ENCODE results near the gene TMEM150B.
"Not testable (repeated sequence)": the region's sequence is repeated elsewhere in the genome, so short reads cannot be mapped to it uniquely, and the experiment has no call there.

TMEM150B gene

GRCh38 chr19:55329791-55330190 is 4.7 kb upstream of the TMEM150B start:
- H3K27ac Mint-ChIP-seq, H3K4me1 Mint-ChIP-seq, DNase-seq, CTCF ChIA-PET, H3K36me3 Mint-ChIP-seq, H3K4me3 Mint-ChIP-seq, H3K9me3 Mint-ChIP-seq: not testable (repeated sequence)
- H3K27me3 Mint-ChIP-seq = peaks cover 37% of the 10 kb centered on the region

GRCh38 chr19:55328774-55329318 is 3.7 kb upstream of the TMEM150B start:
- not testable (repeated sequence) for H3K4me1 Mint-ChIP-seq, H3K36me3 Mint-ChIP-seq, DNase-seq, H3K27ac Mint-ChIP-seq, H3K9me3 Mint-ChIP-seq, H3K4me3 Mint-ChIP-seq
- peaks cover 40% of the 10 kb centered on the region for H3K27me3 Mint-ChIP-seq
- CTCF ChIA-PET = interaction anchor here (1.1 kb wide), 1 partner anchor 27 kb away, joined by 3 read pairs; no protein-coding TSS in a partner anchor

GRCh38 chr19:55324662-55325061 is 479 bp downstream of the TMEM150B start:
- H3K4me1 Mint-ChIP-seq = peaks cover 11% of the 10 kb centered on the region
- H3K36me3 Mint-ChIP-seq = no peaks in the 10 kb centered on the region
- CTCF ChIA-PET = no interaction called here
- no peaks in the 10 kb centered on the region for H3K9me3 Mint-ChIP-seq
- H3K27ac Mint-ChIP-seq = no peak overlapping the region
- H3K4me3 Mint-ChIP-seq = no peak overlapping the region
- DNase-seq = no peak
- peaks cover 55% of the 10 kb centered on the region for H3K27me3 Mint-ChIP-seq

GRCh38 chr19:55322204-55322885 is 2.8 kb downstream of the TMEM150B start:
- H3K4me1 Mint-ChIP-seq = peaks cover 11% of the 10 kb centered on the region
- no peaks in the 10 kb centered on the region for H3K36me3 Mint-ChIP-seq
- no peak for DNase-seq
- H3K4me3 Mint-ChIP-seq = no peak overlapping the region
- no peak overlapping the region for H3K27ac Mint-ChIP-seq
- peaks cover 50% of the 10 kb centered on the region for H3K27me3 Mint-ChIP-seq
- CTCF ChIA-PET = interaction anchor here (1.0 to 1.7 kb wide), 3 partner anchors 19 to 96 kb away, joined by 3 to 5 read pairs (median 5); no protein-coding TSS in a partner anchor
- H3K9me3 Mint-ChIP-seq = no peaks in the 10 kb centered on the region

GRCh38 chr19:55321466-55322137 is 3.5 kb downstream of the TMEM150B start:
- Mint-ChIP-seq H3K9me3 (no peaks in the 10 kb centered on the region), H3K4me3 (no peak overlapping the region), H3K27me3 (peaks cover 52% of the 10 kb centered on the region), H3K36me3 (no peaks in the 10 kb centered on the region), H3K4me1 (peaks cover 11% of the 10 kb centered on the region), H3K27ac (no peak overlapping the region)
- DNase-seq = no peak
- CTCF ChIA-PET = interaction anchor here (0.7 to 1.7 kb wide), 3 partner anchors 16 to 29 kb away, joined by 3 to 5 read pairs (median 4); no protein-coding TSS in a partner anchor

- H3K36me3 Mint-ChIP-seq = no peaks in the 10 kb centered on the region
- no peak overlapping the region for H3K4me3 Mint-ChIP-seq
- CTCF ChIA-PET = interaction anchor here (0.6 to 1.7 kb wide), 5 partner anchors 10 to 29 kb away, joined by 3 to 5 read pairs (median 4); no protein-coding TSS in a partner anchor
- H3K4me1 Mint-ChIP-seq = peaks cover 11% of the 10 kb centered on the region
- no peak overlapping the region for H3K27ac Mint-ChIP-seq
- no peak for DNase-seq
- no peaks in the 10 kb centered on the region for H3K9me3 Mint-ChIP-seq
- peaks cover 46% of the 10 kb centered on the region for H3K27me3 Mint-ChIP-seq
Measured at GRCh38 chr19:55320844-55321419, 4.2 kb downstream of the TMEM150B start.

GRCh38 chr19:55319785-55320184 is 5.4 kb downstream of the TMEM150B start:
- no peaks in the 10 kb centered on the region for H3K9me3 Mint-ChIP-seq
- no peak overlapping the region for H3K4me3 Mint-ChIP-seq
- no peaks in the 10 kb centered on the region for H3K36me3 Mint-ChIP-seq
- no peak for DNase-seq
- peaks cover 7% of the 10 kb centered on the region for H3K4me1 Mint-ChIP-seq
- peaks cover 42% of the 10 kb centered on the region for H3K27me3 Mint-ChIP-seq
- no peak overlapping the region for H3K27ac Mint-ChIP-seq
- CTCF ChIA-PET = interaction anchor here (1.6 kb wide), 1 partner anchor 18 kb away, joined by 4 read pairs; no protein-coding TSS in a partner anchor

GRCh38 chr19:55316646-55317045 is 8.5 kb downstream of the TMEM150B start:
- Mint-ChIP-seq H3K9me3 (no peaks in the 10 kb centered on the region), H3K4me3 (no peak overlapping the region), H3K36me3 (no peaks in the 10 kb centered on the region), H3K27ac (no peak overlapping the region), H3K27me3 (peaks cover 21% of the 10 kb centered on the region), H3K4me1 (peaks cover under 1% of the 10 kb centered on the region)
- CTCF ChIA-PET = interaction anchor here (0.9 to 4.3 kb wide), 2 partner anchors 14 to 15 kb away, joined by 3 to 17 read pairs; no protein-coding TSS in a partner anchor
- no peak for DNase-seq

GRCh38 chr19:55315956-55316525 is 9.1 kb downstream of the TMEM150B start:
- Mint-ChIP-seq H3K36me3 (no peaks in the 10 kb centered on the region), H3K4me3 (no peak overlapping the region), H3K9me3 (no peaks in the 10 kb centered on the region), H3K4me1 (no peaks in the 10 kb centered on the region), H3K27me3 (peaks cover 15% of the 10 kb centered on the region), H3K27ac (no peak overlapping the region)
- CTCF ChIA-PET = interaction anchor here (4.3 kb wide), 1 partner anchor 14 kb away, joined by 17 read pairs; no protein-coding TSS in a partner anchor
- no peak for DNase-seq

GRCh38 chr19:55314396-55314795 is 10.7 kb downstream of the TMEM150B start:
- Mint-ChIP-seq H3K27me3 (peaks cover 3% of the 10 kb centered on the region), H3K9me3 (no peaks in the 10 kb centered on the region), H3K36me3 (no peaks in the 10 kb centered on the region), H3K27ac (no peak overlapping the region), H3K4me1 (no peaks in the 10 kb centered on the region), H3K4me3 (no peak overlapping the region)
- CTCF ChIA-PET = interaction anchor here (4.3 kb wide), 1 partner anchor 13 kb away, joined by 17 read pairs; no protein-coding TSS in a partner anchor
- DNase-seq = no peak

GRCh38 chr19:55312621-55313512 is 12.3 kb downstream of the TMEM150B start:
- no peaks in the 10 kb centered on the region for H3K4me1 Mint-ChIP-seq
- CTCF ChIA-PET = interaction anchor here (1.2 to 4.3 kb wide), 2 partner anchors 11 to 21 kb away, joined by 4 to 17 read pairs; no protein-coding TSS in a partner anchor
- no peaks in the 10 kb centered on the region for H3K36me3 Mint-ChIP-seq
- H3K27ac Mint-ChIP-seq = no peak overlapping the region
- DNase-seq = no peak
- peaks cover 3% of the 10 kb centered on the region for H3K27me3 Mint-ChIP-seq
- no peaks in the 10 kb centered on the region for H3K9me3 Mint-ChIP-seq
- H3K4me3 Mint-ChIP-seq = no peak overlapping the region

- no peaks in the 10 kb centered on the region for H3K9me3 Mint-ChIP-seq
Measured at GRCh38 chr19:55311797-55312196, 13.3 kb downstream of the TMEM150B start.

GRCh38 chr19:55311397-55311796 is 13.7 kb downstream of the TMEM150B start:
- Mint-ChIP-seq H3K9me3 (no peaks in the 10 kb centered on the region), H3K4me1 (no peaks in the 10 kb centered on the region)
- CTCF ChIA-PET = no interaction called here

More at GRCh38 chr19:55311797-55312196, 13.3 kb downstream of the TMEM150B start:
- H3K36me3 Mint-ChIP-seq = no peaks in the 10 kb centered on the region
- H3K27me3 Mint-ChIP-seq = peaks cover 3% of the 10 kb centered on the region
- H3K4me1 Mint-ChIP-seq = no peaks in the 10 kb centered on the region
- CTCF ChIA-PET = no interaction called here
- DNase-seq = no peak
- H3K27ac Mint-ChIP-seq = no peak overlapping the region
- H3K4me3 Mint-ChIP-seq = no peak overlapping the region

More at GRCh38 chr19:55311397-55311796, 13.7 kb downstream of the TMEM150B start:
- no peak overlapping the region for H3K4me3 Mint-ChIP-seq
- H3K27ac Mint-ChIP-seq = no peak overlapping the region
- no peak for DNase-seq
- H3K36me3 Mint-ChIP-seq = no peaks in the 10 kb centered on the region
- H3K27me3 Mint-ChIP-seq = no peaks in the 10 kb centered on the region
